ENCODE measurements around the gene CLIC4. TPM values are rescaled to one million over a fixed set of nuclear protein-coding genes. Genes with fewer than 3 reads are reported as not detected.

The CLIC4 gene
- total RNA-seq, 4 donors from 2014 or later: 145 to 344 (median 181) TPM

- no peak for TF ChIP-seq CTCF (IDR thresholded peaks at IDR 0.05; ENCODE audit: low read depth)
Measured at GRCh38 chr1:24855474-24855873, 110.2 kb downstream of the CLIC4 start.

GRCh38 chr1:24856787-24857506 lies 111.7 kb downstream of the CLIC4 start:
- TF ChIP-seq CTCF (IDR thresholded peaks at IDR 0.05; ENCODE audit: low read depth): no peak

- TF ChIP-seq CTCF (IDR thresholded peaks at IDR 0.05; ENCODE audit: low read depth): no peak
Measured at GRCh38 chr1:24857507-24858133, 112.4 kb downstream of the CLIC4 start.

DNA sequence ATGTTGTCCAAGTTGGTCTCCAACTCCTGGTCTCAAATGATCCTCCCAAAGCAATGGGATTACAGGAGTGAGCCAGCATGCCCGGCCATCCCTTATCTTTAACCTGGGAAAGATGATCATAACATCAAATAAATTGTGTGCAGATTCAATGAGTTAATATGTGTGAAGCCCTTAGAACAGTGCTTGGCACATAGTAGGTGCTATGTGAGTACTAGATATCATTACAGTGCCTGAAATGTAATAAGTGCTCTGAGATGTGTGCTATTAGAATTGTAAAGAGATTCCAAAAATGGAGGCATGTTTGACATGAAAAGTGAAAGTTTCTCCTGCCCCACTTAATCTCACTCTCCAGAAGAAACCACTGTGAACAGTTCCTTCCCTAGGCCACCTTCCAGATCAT lies 113.0 kb downstream of the CLIC4 start:
- TF ChIP-seq CTCF (IDR thresholded peaks at IDR 0.05; ENCODE audit: low read depth): no peak

DNA sequence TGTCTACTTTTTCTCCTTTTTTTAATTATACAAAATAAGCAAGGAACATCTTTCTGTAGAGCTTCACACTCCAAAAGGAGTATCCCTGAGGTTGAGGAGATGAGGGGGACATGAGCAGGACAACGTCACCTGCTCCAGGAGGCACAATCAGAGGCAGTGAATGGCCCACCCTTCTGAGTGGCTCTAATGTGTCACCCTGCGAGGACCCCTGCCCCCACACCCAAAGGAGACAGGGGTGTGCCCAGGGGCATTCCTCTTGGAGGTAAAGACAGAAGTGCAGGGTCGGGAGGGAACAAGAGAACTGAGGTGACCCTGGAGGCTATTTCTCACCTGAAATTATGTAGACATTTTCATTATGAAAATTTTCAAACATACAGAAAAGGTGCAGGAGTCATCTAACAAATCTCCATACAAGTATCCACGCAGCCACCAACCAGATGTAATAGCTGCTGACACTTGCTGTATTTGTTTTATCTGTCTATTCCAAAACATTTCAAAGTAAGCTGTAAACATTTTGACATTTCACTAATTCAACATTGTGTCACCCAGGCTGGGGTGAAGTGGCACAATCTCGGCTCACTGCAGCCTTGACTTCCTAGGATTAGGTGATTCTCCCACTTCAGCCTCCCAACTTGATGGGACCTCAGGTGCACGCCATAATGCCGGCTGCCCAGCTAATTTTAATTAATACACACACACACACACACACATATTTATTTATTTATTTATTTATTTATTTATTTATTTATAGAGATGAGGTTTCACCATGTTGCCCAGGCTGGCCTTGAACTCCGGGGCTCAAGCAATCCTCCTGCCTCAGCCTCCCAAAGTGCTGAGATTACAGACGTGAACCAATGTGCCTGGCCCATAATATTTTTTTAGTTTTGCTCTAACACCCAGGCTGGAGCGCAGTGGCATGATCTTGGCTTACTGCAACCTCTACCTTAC lies 114.1 kb downstream of the CLIC4 start:
- no peak for TF ChIP-seq CTCF (IDR thresholded peaks at IDR 0.05; ENCODE audit: low read depth)

DNA sequence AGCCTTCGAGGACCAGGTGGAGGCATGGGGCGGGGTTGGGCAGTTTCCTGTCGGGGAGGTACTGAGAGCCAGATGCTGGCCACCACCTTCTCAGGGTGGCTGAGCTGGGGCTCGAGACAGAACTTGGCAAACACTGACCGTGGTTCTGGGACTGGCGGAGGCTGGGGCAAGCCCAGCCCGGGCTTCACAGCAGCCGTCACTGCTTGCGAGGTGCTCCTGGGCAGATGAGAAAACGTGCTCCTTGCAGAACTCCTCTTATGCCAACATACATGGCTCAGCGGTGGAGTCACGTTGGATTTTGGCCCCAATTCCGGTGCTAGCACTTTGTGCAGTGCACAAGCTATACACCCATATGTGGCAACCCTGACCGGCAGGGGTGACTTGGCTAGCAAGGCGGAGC lies 115.6 kb downstream of the CLIC4 start:
- TF ChIP-seq CTCF (IDR thresholded peaks at IDR 0.05; ENCODE audit: low read depth): no peak
